Measurements from ENCODE around the gene HACE1.
"Not testable (repeated sequence)": the region's sequence is repeated elsewhere in the genome, so short reads cannot be mapped to it uniquely, and the experiment has no call there.

Gene HACE1

GRCh38 chr6:104766595-104766994, 93.1 kb downstream of the HACE1 start:
- no peak for TF ChIP-seq CTCF (conservative IDR thresholded peaks at IDR 0.05; ENCODE audit: low read depth, low read length)
- DNase-seq (ENCODE audit: low read depth): no peak
- H3K4me3 ChIP-seq (ENCODE audit: low read depth, low read length): no peak overlapping the region

GRCh38 chr6:104754788-104755409, 104.8 kb downstream of the HACE1 start:
- peak; percentile 41 for DNase-seq (ENCODE audit: low read depth)
- no peak overlapping the region for H3K4me3 ChIP-seq (ENCODE audit: low read depth, low read length)
- no peak for TF ChIP-seq CTCF (conservative IDR thresholded peaks at IDR 0.05; ENCODE audit: low read depth, low read length)

- no peak for DNase-seq (ENCODE audit: low read depth)
- H3K4me3 ChIP-seq (ENCODE audit: low read depth, low read length): no peak overlapping the region
- no peak for TF ChIP-seq CTCF (conservative IDR thresholded peaks at IDR 0.05; ENCODE audit: low read depth, low read length)
Observed at GRCh38 chr6:104753251-104753650, 106.5 kb downstream of the HACE1 start.

GRCh38 chr6:104750449-104750848, 109.3 kb downstream of the HACE1 start:
- no peak for DNase-seq (ENCODE audit: low read depth)
- TF ChIP-seq CTCF (conservative IDR thresholded peaks at IDR 0.05; ENCODE audit: low read depth, low read length): no peak
- no peak overlapping the region for H3K4me3 ChIP-seq (ENCODE audit: low read depth, low read length)

- not testable (repeated sequence) for DNase-seq (ENCODE audit: low read depth)
Observed at GRCh38 chr6:104739124-104739523, 120.6 kb downstream of the HACE1 start.

GRCh38 chr6:104737567-104737966, 122.2 kb downstream of the HACE1 start:
- DNase-seq (ENCODE audit: low read depth); H3K4me3 ChIP-seq (ENCODE audit: low read depth, low read length): not testable (repeated sequence)

More at GRCh38 chr6:104739124-104739523, 120.6 kb downstream of the HACE1 start:
- H3K4me3 ChIP-seq (ENCODE audit: low read depth, low read length): not testable (repeated sequence)

GRCh38 chr6:104736545-104736944, 123.2 kb downstream of the HACE1 start:
- H3K4me3 ChIP-seq (ENCODE audit: low read depth, low read length): no peak overlapping the region
- no peak for DNase-seq (ENCODE audit: low read depth)
- TF ChIP-seq CTCF (conservative IDR thresholded peaks at IDR 0.05; ENCODE audit: low read depth, low read length): no peak

- DNase-seq (ENCODE audit: low read depth): no peak
- no peak for TF ChIP-seq CTCF (conservative IDR thresholded peaks at IDR 0.05; ENCODE audit: low read depth, low read length)
- H3K4me3 ChIP-seq (ENCODE audit: low read depth, low read length): no peak overlapping the region
Observed at GRCh38 chr6:104730450-104730849, 129.3 kb downstream of the HACE1 start.
